ENCODE measurements around the gene SEC14L5.

- TF ChIP-seq CTCF (IDR thresholded peaks at IDR 0.05) = no peak
- TF ChIP-seq POLR2A (IDR thresholded peaks at IDR 0.05) = no peak
These were observed 30.5 kb upstream of the SEC14L5 start for GRCh38 chr16:4927661-4928060.

Measured in ovary (tissue), 3 donors.